ENCODE data around the gene JUND.

JUND gene

DNA sequence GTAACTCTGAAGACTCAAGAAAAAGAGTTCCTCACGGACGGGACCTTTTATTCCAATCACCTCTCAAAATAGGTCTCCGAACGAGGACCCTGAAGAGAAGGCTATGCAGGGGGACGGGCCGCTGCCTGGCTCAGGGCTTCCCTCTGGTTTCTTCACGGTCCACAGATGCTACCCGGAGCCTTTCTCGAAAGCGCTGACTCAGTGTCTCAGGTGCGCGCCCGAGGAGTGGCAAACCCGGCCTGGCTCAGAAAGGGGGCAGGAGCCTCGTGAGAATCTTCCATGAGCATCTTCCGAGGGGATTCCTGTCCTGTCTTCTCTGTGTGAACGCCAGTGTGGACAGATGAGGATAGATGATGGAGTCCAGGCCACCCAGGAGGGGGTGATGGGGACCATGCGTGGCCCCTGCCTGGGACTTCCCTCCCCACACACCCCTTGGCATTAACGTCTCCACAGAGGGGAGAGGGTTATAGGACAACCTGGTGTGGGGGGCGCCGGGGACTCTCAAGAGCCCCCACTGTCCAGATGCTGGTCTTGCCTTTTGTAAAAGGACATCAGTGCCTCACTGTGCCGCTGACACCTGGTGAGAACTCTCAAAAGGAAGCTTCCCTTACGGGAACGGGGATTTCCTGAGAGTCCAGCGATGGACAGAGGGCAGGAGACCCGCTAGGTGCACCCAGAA, 24.9 kb upstream of the JUND start:
- TF ChIP-seq JUND (IDR thresholded peaks at IDR 0.05; ENCODE audit: low read depth): no peak
- no peak for DNase-seq (ENCODE audit: low read depth in 1 of 2, low spot score in 1 of 2)
- in situ Hi-C loops (cut with HindIII; ENCODE audit: low pct_unique_long_range_greater_than_20kb, low sequenced_read_pairs): no loop called here

DNA sequence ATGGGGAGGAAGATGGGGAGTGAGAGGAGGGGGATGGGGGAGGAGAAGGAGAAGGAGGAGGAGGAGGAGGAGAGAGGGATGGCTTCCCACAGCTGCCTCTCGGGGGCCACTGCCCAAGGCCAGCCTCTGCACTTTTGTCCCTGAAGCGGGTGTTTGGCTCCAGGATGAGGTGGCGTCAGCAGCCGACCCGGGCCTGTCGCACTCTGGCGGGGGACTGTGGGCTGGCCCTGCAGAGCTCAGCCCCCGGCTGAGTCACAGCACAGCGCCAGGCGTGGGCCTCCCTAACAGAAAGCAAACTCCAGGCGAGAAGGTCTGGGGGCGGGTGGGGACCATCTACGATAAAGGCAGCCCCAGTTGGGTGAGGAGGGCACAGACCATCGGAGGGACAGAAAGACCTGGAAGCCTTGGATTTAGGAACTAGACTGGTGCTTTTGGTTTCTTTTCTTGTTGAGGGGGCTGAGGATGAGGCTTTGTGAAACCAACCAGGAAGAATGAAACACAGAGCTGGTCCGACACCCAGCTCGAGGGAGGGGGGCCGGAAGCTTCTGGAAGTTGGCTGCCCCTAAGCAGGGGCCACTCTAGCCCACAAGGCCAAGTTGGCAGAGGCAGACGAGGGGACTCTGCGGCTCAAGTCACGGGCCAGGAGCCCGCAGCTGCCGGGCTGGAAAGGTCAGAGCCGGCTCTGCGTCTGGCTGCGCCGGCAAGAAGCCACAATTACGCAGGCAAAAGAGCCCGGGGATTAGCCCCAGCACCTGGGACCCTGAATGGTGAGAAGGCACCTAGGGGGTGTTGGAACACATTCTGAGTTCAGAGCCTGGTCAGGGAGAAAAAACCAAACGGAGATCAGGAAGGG, 23.3 kb upstream of the JUND start:
- TF ChIP-seq JUND (IDR thresholded peaks at IDR 0.05; ENCODE audit: low read depth): no peak
- DNase-seq (ENCODE audit: low read depth in 1 of 2, low spot score in 1 of 2): no peak
- in situ Hi-C loops (cut with HindIII; ENCODE audit: low pct_unique_long_range_greater_than_20kb, low sequenced_read_pairs): no loop called here

DNA sequence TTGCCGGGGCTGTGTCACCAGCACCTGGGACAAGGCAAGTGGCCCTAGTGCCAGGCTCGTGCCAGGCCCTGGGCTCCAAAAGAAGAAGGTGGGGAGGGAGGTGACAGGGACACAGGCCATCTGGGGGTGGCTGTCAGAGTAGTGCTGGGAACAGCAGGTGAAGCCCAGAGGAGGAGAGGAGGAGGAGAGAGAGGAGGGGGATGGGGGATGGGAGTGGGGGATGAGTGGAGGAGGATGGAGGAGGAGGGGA, 22.7 kb upstream of the JUND start:
- no peak for TF ChIP-seq JUND (IDR thresholded peaks at IDR 0.05; ENCODE audit: low read depth)
- no peak for DNase-seq (ENCODE audit: low read depth in 1 of 2, low spot score in 1 of 2)
- in situ Hi-C loops (cut with HindIII; ENCODE audit: low pct_unique_long_range_greater_than_20kb, low sequenced_read_pairs): no loop called here

DNA sequence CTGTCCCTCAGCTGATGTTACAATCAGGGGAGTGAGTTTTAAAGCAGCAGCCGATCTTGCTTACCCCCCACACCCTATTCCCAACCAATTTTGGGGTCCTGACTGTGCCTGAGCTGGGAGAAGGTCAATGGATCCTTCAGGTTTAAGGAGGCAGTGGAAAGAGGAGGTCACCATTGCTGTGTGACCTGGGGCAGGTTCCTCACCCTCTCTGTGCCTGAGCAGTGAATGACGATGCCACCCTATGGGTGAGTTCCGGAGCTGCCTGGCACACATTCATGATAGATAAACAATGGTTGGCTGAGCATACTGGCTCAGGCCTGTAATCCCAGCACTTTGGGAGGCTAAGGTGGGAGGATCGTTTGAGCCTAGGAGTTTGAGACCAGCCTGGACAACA, 20.3 kb upstream of the JUND start:
- no peak for DNase-seq (ENCODE audit: low read depth in 1 of 2, low spot score in 1 of 2)
- no peak for TF ChIP-seq JUND (IDR thresholded peaks at IDR 0.05; ENCODE audit: low read depth)
- in situ Hi-C loops (cut with HindIII; ENCODE audit: low pct_unique_long_range_greater_than_20kb, low sequenced_read_pairs): no loop called here

- DNase-seq (ENCODE audit: low read depth in 1 of 2, low spot score in 1 of 2): peak in 1 of 2 experiments; percentile 58
- TF ChIP-seq JUND (IDR thresholded peaks at IDR 0.05; ENCODE audit: low read depth): no peak
- in situ Hi-C loops (cut with HindIII; ENCODE audit: low pct_unique_long_range_greater_than_20kb, low sequenced_read_pairs): no loop called here
Measured at GRCh38 chr19:18300930-18301717, 19.7 kb upstream of the JUND start.

GRCh38 chr19:18299654-18300053, 18.2 kb upstream of the JUND start:
- in situ Hi-C loops (cut with HindIII; ENCODE audit: low pct_unique_long_range_greater_than_20kb, low sequenced_read_pairs): no loop called here
- DNase-seq (ENCODE audit: low read depth in 1 of 2, low spot score in 1 of 2): no peak
- TF ChIP-seq JUND (IDR thresholded peaks at IDR 0.05; ENCODE audit: low read depth): no peak

DNA sequence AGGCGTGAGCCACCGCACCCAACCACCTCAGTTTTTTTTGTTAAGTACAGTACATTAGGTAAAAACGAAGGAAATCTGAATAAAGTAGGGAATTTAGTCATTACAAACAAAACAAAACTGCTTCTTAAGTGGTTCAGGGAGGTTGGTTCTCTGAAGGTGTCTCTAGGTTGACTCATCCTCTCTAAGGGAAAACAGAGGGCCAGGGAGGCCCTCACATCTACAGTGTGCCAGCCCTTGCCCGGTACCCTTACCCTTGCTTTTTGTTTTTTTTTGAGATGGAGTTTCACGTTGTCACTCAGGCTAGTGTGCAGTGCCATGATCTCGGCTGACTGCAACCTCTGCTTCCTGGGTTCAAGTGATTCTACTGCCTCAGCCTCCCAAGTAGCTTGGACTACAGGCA, 17.2 kb upstream of the JUND start:
- DNase-seq (ENCODE audit: low read depth in 1 of 2, low spot score in 1 of 2): no peak
- TF ChIP-seq JUND (IDR thresholded peaks at IDR 0.05; ENCODE audit: low read depth): no peak
- in situ Hi-C loops (cut with HindIII; ENCODE audit: low pct_unique_long_range_greater_than_20kb, low sequenced_read_pairs): no loop called here

DNA sequence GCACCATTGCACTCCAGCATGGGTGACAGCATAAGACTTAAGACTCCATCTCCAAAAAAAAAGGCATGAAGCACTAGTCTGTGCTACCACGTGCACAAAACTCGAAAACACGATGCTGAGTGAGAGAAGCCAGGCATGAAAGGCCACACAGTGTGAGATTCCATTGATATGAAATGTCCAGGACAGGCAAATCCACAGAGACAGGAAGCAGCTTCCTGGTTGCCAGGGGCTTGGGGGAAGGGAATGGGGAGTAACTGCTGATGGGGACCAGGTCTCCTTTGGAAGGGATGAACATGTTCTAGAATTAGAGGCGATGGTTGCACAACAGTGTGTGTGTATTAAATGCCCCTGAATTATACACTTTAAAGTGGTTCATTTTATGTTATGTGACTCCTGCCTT, 15.9 kb upstream of the JUND start:
- TF ChIP-seq JUND (IDR thresholded peaks at IDR 0.05; ENCODE audit: low read depth): no peak
- DNase-seq (ENCODE audit: low read depth in 1 of 2, low spot score in 1 of 2): no peak
- in situ Hi-C loops (cut with HindIII; ENCODE audit: low pct_unique_long_range_greater_than_20kb, low sequenced_read_pairs): no loop called here

GRCh38 chr19:18295034-18295451, 13.6 kb upstream of the JUND start:
- DNase-seq (ENCODE audit: low read depth in 1 of 2, low spot score in 1 of 2): no peak
- in situ Hi-C loops (cut with HindIII; ENCODE audit: low pct_unique_long_range_greater_than_20kb, low sequenced_read_pairs): no loop called here
- no peak for TF ChIP-seq JUND (IDR thresholded peaks at IDR 0.05; ENCODE audit: low read depth)

- in situ Hi-C loops (cut with HindIII; ENCODE audit: low pct_unique_long_range_greater_than_20kb, low sequenced_read_pairs): no loop called here
- DNase-seq (ENCODE audit: low read depth in 1 of 2, low spot score in 1 of 2): no peak
- no peak for TF ChIP-seq JUND (IDR thresholded peaks at IDR 0.05; ENCODE audit: low read depth)
Measured at GRCh38 chr19:18294467-18294864, 13.0 kb upstream of the JUND start.

GRCh38 chr19:18293642-18294466, 12.4 kb upstream of the JUND start:
- no peak for DNase-seq (ENCODE audit: low read depth in 1 of 2, low spot score in 1 of 2)
- in situ Hi-C loops (cut with HindIII; ENCODE audit: low pct_unique_long_range_greater_than_20kb, low sequenced_read_pairs): no loop called here

More at GRCh38 chr19:18293642-18294466, 12.4 kb upstream of the JUND start:
- TF ChIP-seq JUND (IDR thresholded peaks at IDR 0.05; ENCODE audit: low read depth): no peak
